ENCODE measurements around the gene TMEM213.
"Not testable (repeated sequence)": the region's sequence is repeated elsewhere in the genome, so short reads cannot be mapped to it uniquely, and the experiment has no call there.

TMEM213 gene

DNA sequence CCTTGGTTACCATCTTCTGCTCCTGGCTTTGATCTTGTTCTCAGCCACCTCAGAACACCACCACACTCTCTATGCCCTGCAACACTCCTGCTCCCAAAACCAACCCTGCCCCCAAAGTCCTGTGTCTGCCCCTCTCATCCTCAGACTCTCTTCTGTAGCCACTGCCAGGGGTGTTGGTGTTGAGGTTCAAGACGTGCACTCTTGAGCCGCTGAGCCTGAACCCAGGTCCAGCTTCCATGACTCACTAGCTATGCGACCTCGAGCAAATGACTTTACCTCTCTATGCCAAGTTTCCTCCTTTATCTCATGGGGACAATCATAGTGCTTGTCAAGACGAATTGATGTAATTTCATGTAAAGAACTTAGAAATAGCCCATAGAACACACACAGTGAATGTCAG lies 1.0 kb downstream of the TMEM213 start:
- DNase-seq: no peak

DNA sequence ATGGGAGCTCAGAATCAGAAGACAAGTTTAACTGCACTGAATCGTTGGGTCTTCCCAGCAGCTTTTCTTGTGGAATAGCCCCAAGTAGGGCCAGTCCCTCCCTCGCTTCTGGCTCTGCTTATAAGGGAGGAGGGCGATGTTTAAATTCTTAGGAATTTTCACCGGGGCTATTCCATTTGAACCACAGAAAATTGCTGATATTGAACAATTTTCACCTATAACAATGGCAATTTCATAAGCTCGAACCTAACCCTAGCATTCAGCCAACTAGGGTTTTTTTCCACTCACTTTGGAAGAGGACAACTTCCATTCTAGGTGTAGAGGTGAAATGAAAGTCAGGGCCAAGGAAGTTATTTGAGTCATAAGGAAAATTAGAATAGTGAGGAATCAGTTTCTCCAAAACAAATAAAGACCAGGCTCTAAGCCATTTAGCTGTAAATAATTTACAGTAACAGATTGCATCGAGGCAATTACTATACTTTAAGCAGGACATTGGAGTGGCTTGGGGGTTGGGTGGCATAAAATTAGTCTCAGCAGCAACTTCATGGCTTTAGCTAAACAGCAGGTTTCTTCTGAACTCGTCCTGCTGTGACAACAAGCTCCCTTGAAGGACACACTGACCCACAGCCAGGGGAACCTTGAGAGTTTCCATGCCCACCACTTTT lies 1.7 kb downstream of the TMEM213 start:
- DNase-seq: no peak

DNA sequence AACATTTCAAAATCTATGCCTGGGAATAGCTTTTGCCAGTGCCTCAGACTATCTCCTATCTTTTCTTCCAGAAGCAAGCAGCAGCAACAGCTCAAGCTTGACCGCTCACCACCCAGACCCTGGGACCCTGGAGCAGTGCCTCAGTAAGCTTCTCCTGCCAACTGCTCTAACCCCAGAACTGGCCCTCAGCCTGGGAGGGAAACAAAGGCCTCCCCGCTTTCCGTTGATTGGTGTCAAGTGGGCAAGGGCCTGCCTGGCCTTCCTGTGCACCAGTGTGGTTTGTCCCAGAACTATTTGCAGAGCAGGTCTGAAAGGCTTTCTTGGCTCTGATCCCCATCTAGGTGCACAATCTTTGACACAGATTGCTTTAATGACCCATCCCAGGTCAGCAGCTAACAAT lies 3.5 kb downstream of the TMEM213 start:
- DNase-seq: no peak

DNA sequence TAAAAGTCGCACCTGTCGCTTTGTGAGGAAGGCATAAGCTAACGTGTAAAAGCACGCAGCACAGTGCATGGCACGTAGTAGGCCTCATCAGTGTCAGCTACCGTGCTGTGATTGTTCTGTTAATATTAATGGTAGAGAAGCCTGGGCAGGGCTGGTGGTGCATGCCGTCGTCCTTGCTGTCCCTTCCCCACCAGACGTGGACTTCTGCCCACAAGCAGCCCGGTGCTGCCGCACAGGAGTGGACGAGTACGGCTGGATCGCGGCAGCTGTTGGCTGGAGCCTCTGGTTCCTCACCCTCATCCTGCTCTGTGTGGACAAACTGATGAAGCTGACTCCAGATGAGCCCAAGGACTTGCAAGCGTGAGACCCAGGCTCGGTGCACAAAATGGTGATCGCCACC lies 4.9 kb downstream of the TMEM213 start:
- no peak for DNase-seq

DNA sequence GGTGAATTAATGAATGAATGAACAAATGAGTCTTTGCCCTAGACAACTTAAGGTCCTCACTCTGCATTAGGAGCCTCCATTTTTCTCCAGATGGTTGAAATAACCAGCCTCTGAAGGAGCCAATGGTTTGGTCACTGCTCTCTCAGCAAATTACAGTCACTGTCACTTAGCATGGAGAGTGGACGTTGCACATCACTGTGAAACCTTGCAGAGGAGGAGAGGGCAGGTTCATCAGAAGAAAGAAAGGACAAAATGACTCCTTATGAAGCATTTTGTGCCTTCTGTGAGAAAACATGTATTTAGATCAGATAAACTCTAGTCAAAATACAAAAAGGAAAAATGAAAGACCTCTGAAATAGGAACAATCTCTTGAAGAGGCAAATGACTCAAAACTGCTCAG lies 6.8 kb downstream of the TMEM213 start:
- DNase-seq: no peak

DNA sequence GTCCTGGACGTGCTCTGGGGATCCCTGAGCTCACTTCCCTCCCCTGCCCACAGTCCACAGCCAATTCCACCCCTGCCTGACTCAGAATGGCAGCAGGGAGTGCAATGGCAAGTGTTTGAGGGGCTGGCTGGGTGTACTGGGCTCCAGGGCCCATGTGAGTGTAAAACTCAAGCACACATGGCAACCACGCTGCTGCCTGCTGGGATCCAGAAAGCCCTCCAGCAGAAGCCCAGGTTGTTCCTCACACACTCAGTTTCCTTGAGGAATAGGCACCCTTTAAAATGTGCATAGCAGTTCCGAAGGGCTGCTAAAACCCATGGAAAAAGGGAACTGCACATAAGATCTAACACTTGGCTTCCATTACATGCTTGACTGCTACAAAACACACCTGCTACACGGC lies 11.6 kb downstream of the TMEM213 start:
- no peak for DNase-seq

DNA sequence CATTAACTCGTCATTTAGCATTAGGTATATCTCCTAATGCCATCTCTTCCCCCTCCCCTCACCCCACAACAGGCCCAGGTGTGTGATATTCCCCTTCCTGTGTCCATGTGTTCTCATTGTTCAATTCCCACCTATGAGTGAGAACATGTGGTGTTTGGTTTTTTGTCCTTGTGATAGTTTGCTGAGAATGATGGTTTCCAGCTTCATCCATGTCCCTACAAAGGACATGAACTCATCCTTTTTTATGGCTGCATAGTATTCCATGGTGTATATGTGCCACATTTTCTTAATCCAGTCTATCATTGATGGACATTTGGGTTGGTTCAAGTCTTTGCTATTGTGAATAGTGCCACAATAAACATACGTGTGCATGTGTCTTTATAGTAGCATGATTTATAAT lies 13.5 kb downstream of the TMEM213 start:
- DNase-seq: not testable (repeated sequence)

DNA sequence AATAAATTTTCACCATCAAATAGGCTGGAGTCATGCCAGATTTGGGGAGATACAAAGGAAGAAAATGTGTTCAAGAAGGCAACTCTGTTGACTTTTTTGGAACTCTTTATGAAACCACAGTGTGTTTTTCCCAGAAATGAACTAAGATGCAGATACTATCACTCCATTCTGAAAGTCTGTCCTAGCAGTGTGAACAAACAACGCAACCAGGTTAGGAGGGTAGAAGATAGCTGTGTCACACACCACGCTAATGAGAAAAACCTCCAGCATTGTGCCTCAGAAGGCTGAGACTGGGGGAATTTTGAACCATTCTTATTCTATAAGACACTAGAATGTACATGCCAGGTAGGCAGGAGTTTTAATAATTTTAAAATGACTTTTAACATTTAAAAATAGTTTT lies 16.2 kb downstream of the TMEM213 start:
- no peak for DNase-seq

DNA sequence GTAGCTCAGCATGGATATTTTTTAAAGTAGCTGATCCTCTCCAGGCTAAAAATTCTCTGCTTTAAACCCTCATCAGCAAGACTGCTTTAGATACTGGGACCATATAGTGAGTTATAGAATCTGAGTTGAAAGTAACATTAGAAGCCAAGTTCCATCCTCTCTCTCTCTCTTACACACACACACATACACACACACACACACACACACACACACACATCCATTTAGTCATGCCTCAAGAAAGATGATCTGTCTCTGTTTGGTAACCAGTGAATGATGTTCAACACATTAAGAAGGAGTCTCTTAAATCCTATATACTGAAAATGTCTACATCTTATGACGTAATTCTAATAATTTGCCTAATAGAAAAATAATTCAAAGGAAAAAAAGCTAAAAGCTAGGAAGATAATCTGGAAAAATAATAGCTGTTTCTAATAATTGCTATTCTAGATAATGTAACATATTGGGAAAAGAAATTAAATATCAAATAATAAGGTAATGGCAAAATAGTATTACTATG lies 17.1 kb downstream of the TMEM213 start:
- no peak for DNase-seq

DNA sequence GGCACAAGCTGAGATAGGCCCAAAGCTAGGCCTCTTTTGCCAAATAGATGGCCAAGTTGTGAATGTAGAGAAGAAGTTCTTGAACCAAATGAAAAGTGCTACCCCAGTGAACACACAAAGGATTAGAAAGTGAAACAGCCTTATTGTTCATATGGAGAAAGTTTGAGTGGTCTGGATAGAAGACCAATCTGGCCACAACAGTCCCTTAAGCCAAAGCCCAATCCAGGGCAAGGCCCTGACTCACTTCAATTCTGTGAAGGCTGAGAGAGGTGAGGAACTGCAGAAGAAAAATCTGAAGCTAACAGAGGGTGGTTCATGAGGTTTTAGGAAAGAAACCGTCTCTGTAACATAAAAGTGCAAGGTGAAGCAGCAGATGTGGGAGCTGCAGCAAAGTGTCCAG lies 18.9 kb downstream of the TMEM213 start:
- DNase-seq: no peak

DNA sequence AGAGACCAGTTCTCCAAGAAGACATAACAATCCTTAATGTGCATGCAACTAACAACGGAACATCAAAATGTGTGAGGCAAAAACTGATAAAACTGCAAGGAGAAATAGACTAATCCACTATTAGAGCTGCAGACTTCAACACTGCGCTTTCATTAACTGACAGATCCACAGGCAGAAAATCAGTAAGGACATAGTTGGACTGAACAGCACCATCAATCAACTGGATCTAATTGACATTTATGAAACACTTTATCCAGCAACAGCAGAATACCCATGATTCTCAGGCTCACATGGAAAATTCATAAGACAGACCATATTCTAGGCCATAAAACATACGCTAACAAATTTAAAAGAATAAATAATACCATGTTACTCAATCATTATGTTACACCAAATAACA lies 21.8 kb downstream of the TMEM213 start:
- DNase-seq: no peak

DNA sequence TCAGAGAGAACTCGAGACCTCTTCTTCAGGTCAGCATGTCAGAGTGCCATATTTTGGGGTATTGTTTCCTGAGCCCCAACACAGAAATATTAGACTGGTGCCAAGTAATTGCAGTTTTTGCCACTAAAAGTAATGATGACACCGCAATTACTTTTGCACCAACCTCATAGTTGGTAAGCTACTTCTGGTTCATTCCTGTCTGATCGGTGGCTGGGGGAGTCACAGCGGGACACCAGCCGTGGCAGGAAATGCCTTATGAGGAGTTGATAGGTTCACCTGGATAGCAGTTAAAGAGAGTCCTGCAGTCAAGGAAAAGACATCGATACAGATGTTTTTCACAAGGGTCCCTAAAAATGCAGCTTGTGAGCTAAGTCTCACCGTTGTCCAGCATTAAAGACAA lies 24.1 kb downstream of the TMEM213 start:
- DNase-seq: no peak

DNA sequence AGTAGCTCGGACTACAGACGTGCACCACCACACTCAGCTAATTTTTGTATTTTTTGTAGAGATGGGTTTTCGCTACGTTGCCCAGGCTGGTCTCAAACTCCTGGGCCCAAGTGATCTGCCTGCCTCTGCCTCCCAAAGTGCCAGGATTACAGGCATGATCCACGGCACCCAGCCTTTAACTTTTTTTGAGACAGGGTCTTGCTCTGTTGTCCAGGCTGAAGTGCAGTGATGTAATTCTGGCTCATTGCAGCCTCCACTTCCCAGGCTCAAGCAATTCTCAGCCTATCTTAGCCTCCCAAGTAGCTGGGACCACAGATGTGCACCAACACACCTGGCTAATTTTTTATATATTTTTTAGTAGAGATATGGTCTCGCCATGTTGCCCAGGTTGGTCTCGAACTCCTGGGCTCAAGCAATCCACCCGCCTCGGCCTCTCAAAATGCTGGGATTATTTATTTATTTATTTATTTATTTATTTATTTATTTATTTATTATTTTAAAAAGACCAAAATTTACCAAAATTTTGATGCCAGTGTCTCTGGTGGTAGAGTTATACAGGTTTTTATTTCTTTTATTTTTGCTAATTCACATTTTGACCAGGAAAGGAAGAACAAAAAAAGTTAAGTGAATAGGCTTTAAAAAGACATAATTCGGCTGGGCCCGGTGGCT lies 25.2 kb downstream of the TMEM213 start:
- no peak for DNase-seq

DNA sequence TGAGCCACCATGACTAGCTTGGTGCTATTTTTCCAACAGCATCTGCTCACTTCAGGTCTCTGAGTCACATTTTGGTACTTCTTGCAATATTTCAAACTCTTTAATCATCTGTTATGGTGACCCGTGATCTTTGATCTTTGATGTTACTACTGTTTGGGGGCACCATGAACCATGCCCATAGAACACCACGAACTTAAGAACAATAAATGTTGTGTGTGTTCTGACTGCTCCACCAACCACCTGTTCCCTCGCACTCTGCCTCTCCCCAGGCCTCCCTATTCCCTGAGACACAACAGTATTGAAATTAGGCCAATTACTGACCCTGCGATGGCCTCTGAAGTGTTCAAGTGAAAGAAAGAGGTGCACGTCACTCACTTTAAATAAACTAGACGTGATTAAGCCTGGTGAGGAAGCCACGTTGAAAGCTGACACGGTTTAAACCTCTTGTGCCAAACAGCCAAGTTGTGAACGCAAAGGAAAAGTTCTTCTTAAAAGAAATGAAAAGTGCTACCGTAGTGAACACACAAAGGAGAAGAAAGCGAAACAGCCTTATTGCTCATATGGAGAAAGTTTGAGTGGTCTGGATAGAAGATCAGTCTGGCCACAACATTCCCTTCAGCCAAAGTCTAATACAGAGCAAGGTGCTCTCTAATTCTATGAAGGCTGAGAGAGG lies 27.4 kb downstream of the TMEM213 start:
- DNase-seq: no peak

DNA sequence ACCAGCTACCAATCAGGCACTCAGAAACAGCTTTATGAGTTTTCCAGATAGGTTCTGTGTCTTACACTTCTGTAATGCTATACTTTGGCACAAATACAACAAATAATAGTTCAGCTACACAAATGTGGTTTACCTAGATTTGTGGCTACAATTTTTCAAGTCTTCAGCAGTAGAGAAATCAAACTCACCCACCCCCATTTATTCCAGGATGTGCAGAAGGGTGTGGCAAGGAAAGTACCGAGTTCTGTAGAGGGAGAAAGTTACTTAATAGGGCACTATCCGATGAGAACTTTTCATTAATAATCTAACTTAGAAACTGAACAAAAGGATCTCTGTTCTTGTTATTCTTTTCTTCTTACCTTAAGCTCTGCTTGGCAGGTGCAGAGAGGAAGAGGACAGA lies 30.5 kb downstream of the TMEM213 start:
- DNase-seq: no peak

DNA sequence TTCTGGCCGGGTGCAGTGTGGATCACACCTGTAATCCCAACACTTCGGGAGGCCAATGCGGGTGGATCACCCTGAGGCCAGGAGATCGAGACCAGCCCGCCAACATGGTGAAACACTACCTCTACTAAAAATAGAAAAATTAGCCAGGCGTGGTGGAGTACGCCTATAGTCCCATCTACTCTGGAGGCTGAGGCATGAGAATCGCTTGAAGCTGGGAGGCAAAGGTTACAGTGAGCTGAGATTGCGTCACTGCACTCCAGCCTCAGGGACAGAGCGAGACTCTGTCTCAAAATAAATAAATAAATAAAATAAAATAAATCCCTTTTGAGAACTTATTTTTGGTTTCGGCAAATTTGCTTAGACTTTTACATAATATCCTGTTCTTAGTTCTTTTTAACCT lies 31.5 kb downstream of the TMEM213 start:
- no peak for DNase-seq

DNA sequence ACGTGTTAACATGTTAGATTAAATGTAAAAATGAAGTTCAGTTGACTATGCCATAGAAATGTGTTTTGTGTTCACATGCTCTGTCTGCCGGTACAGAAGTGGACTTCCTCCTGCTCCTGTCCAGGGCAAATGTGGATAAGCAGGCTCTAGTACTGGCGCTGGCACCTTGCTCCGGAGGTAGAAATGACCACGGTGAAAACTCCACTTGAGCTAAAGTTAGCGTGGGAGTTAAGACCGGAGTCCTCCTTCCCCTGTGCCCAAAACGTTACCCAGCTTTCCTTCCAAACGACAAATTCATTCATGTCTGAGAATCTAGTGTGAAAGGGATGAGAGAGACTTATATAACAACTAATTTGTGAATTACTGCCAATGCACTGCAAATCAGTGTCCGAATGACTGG lies 35.2 kb downstream of the TMEM213 start:
- DNase-seq: no peak

DNA sequence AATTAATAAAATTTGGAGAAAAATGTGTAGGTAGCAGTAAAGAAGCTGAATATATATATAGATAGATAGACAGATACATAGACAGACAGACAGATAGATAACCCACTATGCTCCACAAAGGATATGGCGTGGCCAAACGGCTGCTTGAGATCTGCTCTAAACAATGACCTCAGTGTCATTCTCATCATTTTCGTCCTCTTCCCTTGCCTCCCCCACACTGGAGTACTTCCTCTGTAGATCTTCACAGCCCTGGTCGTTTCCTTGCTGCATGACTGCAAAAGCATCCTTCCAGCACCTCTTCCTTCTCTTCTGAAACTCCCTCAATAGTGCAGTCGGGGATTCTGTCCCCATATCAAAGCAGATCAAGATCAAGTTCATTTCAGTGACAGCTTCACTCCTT lies 35.8 kb downstream of the TMEM213 start:
- DNase-seq: no peak

DNA sequence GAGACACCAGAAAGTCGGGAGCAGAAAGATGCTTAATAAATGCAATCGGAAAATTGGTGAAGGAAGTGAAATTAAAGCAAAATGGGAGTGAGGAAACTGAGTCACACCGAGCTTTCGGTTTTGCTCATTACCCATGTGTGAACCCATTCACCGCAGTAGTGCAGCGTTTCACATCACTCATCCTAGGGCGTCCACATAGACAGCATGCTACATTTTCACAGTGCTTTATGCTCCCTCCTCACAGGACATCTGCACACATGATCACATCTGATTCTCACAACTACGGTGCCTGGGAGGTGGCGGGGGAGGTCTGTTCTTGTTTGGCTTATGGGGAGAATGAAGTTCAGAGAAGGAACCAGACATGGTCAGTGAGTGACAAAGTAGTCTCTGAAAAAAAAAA lies 36.8 kb downstream of the TMEM213 start:
- DNase-seq: no peak

DNA sequence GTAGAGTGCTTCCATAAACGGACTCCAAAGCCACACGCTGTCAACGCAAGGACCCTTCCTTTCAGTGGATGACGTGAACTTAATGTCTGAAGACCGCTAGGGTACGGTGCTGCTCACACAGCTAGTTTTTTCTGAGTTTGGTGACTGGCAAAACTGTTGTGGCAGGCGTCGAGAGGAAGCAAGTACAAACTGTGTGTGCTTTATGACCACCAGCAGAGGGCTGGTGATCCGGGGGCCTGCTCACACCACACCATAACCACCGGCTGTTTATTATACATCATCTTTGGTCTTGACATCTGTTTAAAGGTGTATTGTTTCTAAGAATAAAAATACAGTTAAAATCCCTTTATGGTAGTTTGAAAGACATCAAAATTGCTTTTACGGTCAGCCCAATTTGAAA lies 37.3 kb downstream of the TMEM213 start:
- no peak for DNase-seq

DNA sequence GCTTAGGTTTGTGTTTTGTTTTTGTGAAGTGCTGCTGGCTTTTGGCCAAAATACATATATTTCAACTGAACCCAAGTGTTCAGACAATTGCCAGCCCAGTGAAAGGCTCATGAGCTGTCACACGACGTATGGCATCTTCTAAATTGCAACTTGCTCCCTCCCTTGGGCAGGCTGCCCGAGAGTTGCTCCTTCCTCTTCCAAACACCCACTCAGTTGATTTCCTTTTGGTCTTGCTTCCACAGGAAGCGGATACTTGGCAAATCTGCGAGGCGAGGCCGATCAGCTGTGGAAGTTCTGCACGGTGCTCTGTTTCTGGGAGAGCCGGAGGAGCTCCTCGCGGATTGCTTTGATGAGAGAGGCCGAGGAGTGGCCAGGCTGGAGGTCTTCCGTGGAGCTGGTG lies 39.8 kb downstream of the TMEM213 start:
- peak; percentile 4 for DNase-seq

DNA sequence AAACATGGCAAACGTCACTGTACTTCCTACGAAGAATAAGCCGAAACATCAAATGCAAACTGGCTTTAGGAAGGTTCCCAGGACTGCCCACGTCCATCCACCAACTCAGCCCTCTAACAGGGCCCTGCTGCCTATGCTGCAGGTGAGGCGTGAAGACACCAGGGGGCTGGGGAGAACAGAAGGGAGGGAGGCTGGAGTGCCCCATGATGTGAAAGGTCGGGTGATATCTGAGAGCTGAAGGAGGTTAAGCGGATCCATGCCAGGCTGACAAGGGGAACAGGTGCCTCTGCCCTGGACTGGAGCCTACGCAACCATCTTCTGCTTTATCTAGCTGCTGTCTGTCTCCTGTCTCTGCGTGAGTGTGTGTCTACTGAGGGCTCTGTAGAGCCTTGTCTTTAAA lies 40.4 kb downstream of the TMEM213 start:
- peak; percentile 35 for DNase-seq

DNA sequence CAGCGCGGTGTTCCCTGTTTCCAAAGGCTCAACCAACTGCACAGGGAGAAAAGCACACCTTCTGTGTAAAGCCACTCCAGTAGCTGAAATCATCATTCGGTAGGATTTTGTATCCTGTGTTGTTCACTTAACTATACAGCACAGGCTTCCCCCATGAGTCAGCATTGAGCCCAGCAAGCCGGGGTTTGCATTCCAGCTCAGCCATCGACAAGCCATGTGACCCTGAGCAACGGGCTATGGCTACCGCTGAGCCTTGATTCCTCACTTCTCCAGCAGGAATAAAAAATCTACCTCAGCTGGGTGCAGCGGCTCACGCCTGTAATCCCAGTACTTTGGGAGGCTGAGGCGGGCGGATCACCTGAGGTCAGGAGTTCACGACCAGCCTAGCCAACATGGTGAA lies 44.3 kb downstream of the TMEM213 start:
- DNase-seq: no peak

Measured in NCI-H510A (cell line).